Activated naive CD8-positive, alpha-beta T cell treated with anti-CD3 and anti-CD28 coated beads, Interleukin-2, amount 10 ng/mL, durations not matched to agents 7 days and 5 days (primary cell): ENCODE measurements around the gene ABLIM2. TPM values are rescaled to one million over a fixed set of nuclear protein-coding genes. Genes with fewer than 3 reads are reported as not detected.

Experiments used
- ATAC-seq: fragments of 150-1000 bp; cut with Tn5 transposase; one replicate; pipeline ENCODE4 v1.10.0; 2021; ENCODE audit warnings: low read depth, moderate library complexity
- POLR2A ChIA-PET: fragments of 350-600 bp; sonication (Branson Sonifier 250); formaldehyde crosslinking; loops from one replicate; lab custom pipeline; 2021; ENCODE audit warnings: antibody characterized with exemption; lab: Charles Lee
- DNase-seq: peaks from one replicate; pipeline ENCODE4 v3.0.0; 2021
- H3K27ac Mint-ChIP-seq: one replicate; pipeline ENCODE4 v1.8.0; 2022; ENCODE audit warnings: mild to moderate bottlenecking, mixed read lengths
- H3K27me3 Mint-ChIP-seq: one replicate; pipeline ENCODE4 v1.8.0; 2022; ENCODE audit warnings: mild to moderate bottlenecking, moderate library complexity, mixed read lengths
- H3K36me3 Mint-ChIP-seq: one replicate; pipeline ENCODE4 v1.8.0; 2021; ENCODE audit warnings: mild to moderate bottlenecking, mixed read lengths
- H3K4me1 Mint-ChIP-seq: one replicate; pipeline ENCODE4 v1.8.0; 2021; ENCODE audit warnings: mixed read lengths
- H3K4me3 Mint-ChIP-seq: one replicate; pipeline ENCODE4 v1.8.0; 2022; ENCODE audit warnings: mild to moderate bottlenecking, moderate library complexity, mixed read lengths
- H3K9me3 Mint-ChIP-seq: one replicate; pipeline ENCODE4 v1.8.0; 2021; ENCODE audit warnings: mixed read lengths
- total RNA-seq, 2 experiments: library from RNA; stranded (reverse); gene quantifications; one replicate each; pipeline ENCODE4 v1.2.3, GENCODE V29; 2021

The ABLIM2 gene
- total RNA-seq, 2 experiments from 2014 or later, result 1.7 to 2.5 TPM

DNA sequence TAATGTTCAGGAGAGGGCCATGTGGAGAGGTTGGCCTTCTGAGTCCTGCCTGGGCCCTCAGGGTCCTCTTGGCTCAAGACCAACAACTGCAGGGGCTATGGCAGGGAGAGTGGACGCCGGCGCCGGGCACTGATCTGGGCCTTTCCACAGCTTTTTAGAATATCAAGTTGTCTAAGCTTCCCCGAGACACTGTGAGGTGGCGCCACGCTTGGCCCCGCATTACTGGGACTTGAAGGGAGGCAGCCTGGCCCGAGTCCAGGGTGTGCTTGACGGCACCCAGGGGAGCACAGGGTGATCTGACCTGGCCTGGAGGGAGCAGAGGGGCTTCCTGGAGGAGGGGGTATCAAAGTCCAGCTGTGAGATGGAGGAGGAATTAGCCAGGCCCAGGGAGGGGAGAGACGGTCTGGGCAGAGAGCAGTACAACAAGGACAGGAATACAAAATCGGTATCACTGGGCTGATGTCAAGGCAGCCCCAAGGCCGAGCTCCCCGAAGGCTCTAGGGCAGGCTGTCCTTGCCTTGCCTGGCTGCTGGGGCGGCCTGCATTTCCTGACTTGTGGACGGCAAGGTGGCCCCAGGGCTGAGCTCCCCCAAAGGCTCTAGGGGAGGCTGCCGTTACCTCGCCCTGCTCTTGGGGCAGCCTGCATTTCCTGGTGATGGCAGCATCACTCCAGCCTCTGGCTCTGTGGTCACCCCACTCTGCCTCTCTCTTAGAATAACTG is 28.1 kb downstream of the ABLIM2 start:
- POLR2A ChIA-PET, result no interaction called here
- H3K36me3 Mint-ChIP-seq, result no peaks in the 10 kb centered on the region
- ATAC-seq, result no peak
- H3K9me3 Mint-ChIP-seq, result no peaks in the 10 kb centered on the region
- H3K4me3 Mint-ChIP-seq, result no peak overlapping the region
- H3K27ac Mint-ChIP-seq, result no peak overlapping the region
- H3K27me3 Mint-ChIP-seq, result no peaks in the 10 kb centered on the region
- DNase-seq, result no peak
- no peaks in the 10 kb centered on the region for H3K4me1 Mint-ChIP-seq

DNA sequence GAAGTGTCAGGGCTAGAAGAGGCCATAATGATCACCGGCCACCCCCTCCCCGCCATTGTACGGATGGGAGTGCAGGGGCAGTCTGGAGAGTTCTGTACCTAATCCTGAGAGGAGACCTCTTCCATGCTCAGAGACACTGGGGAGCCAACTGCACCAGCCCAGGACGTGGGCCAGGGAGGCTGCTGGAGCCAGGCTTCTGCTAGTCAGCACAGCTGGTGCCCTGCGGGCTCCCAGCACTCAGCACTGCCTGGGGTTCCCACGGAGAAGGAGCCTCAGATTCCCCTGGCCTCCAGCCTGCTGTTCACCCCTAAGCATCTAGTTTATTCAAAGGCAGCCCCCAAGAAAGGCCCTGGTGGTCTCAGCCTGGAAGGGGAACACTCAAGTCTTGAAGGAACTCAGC is 28.8 kb downstream of the ABLIM2 start:
- H3K4me3 Mint-ChIP-seq, result no peak overlapping the region
- no peaks in the 10 kb centered on the region for H3K27me3 Mint-ChIP-seq
- H3K4me1 Mint-ChIP-seq, result no peaks in the 10 kb centered on the region
- DNase-seq (no peak), ATAC-seq (no peak)
- H3K9me3 Mint-ChIP-seq, result no peaks in the 10 kb centered on the region
- no peak overlapping the region for H3K27ac Mint-ChIP-seq
- H3K36me3 Mint-ChIP-seq, result no peaks in the 10 kb centered on the region
- POLR2A ChIA-PET, result no interaction called here

DNA sequence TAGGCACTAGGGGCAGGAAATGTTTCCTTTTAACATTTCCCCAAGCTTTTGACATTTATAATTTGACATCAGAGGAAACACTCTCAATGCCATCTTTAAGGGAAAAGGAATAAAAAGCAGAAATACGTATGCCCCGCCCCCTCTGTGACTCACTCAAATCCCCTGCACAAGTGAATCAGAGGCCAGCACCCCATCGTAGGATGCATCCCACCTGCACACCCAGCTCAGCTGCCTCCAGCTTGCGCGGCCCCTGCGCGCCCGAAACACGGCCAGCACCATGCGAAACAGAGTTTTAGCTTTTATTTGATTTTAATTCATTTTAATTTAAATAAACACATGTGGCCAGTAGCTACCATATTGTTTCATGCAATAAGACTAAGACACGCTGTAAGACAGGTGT is 29.5 kb downstream of the ABLIM2 start:
- H3K27me3 Mint-ChIP-seq, result no peaks in the 10 kb centered on the region
- POLR2A ChIA-PET, result no interaction called here
- no peaks in the 10 kb centered on the region for H3K36me3 Mint-ChIP-seq
- DNase-seq (no peak), ATAC-seq (no peak)
- no peaks in the 10 kb centered on the region for H3K4me1 Mint-ChIP-seq
- H3K9me3 Mint-ChIP-seq, result no peaks in the 10 kb centered on the region
- H3K27ac Mint-ChIP-seq, result no peak overlapping the region
- H3K4me3 Mint-ChIP-seq, result no peak overlapping the region

DNA sequence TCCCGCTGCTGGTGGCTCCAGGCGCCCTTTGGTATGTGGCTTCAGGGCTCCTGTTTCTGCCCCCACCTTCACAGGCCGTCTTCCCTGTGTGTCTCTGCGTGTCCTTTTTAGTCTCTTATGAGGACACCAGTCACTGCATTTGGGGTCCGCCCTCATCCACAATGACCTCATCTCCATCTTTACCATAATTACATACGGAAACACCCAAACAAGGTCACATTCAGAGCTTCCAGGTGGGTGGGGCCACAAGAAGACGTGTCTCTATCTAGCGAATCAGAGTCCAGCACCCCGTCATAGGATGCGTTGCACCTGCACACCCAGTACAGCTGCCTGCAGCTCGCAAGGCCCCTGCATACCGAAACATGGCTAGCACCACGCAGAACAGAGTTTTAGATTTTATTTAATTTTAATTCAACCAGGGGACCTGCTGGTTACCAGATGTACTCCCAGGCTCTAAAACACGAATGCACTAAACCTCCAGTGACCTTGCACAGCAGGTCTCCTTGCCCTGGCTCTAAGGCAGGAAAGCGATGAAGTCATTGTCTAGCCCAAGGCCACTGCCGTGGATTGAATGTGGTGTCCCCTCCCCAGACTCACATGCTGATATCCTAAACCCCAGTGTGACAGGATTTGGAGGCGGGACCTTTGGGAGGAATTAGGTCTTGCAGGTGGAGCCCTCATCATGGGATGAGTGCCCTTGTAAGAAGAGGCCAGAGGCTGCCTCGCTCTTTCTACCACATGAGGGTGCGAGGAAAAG is 30.3 kb downstream of the ABLIM2 start:
- DNase-seq (no peak), ATAC-seq (no peak)
- Mint-ChIP-seq H3K4me1 (no peaks in the 10 kb centered on the region), H3K9me3 (no peaks in the 10 kb centered on the region), H3K36me3 (no peaks in the 10 kb centered on the region), H3K27ac (no peak overlapping the region), H3K27me3 (no peaks in the 10 kb centered on the region), H3K4me3 (no peak overlapping the region)
- POLR2A ChIA-PET, result no interaction called here

DNA sequence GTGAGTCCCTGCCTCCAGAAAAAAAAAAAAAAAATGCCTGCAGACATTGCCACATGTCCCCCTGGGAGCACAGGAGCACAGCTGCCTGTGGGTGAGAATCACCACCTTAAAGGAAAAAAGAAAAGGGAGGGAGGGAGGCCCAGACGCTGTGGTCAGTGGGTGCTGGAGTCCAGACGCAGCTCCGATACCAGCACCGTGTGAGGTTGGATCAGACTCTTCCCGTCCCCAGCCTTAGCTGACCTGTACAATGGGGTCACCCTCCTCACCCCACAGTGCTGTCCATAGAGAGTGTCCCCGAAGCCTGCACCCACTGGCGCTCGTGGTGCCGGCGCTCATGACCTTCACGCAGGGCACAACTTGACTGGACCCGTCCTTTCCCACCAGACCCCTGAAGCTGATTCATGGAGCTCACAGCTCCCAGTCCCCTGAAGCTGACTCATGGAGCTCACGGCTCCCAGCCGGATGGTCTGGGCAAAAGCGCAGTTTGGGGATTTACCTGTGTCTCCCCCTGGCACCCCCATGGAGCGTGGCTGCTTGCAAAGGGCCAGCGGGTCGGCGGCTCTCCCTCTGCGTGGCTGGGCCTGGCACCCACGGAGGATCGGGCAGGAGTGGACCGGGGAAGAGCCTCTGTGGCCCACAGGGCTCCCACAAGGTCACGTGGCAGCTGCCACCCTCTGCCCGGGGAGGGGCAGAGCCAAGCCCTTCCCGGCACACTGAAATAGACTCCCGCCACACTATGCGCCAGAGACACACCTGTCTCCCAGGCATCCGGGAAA is 31.4 kb downstream of the ABLIM2 start:
- Mint-ChIP-seq H3K4me3 (no peak overlapping the region), H3K27ac (no peak overlapping the region), H3K36me3 (no peaks in the 10 kb centered on the region), H3K27me3 (no peaks in the 10 kb centered on the region), H3K4me1 (no peaks in the 10 kb centered on the region), H3K9me3 (no peaks in the 10 kb centered on the region)
- no peak for ATAC-seq
- POLR2A ChIA-PET, result no interaction called here
- no peak for DNase-seq

DNA sequence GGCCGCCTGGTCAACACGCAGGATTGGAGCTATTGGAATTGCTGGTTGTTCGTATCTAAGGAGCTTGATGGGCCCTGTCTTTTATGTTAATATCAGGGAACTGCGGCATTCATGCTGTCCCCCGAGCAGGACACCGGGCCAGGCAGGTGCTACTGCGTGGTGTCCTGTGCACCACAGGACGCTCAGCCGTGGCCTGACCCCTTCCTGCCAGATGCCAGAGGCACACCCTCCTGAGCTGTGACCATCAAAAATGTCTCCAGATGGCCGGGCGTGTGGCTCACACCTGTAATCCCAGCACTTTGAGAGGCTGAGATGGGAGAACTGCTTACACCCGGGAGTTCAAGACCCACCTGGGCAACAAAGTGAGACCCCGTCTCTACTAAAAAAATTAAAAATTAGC is 32.1 kb downstream of the ABLIM2 start:
- H3K27ac Mint-ChIP-seq, result no peak overlapping the region
- POLR2A ChIA-PET, result no interaction called here

DNA sequence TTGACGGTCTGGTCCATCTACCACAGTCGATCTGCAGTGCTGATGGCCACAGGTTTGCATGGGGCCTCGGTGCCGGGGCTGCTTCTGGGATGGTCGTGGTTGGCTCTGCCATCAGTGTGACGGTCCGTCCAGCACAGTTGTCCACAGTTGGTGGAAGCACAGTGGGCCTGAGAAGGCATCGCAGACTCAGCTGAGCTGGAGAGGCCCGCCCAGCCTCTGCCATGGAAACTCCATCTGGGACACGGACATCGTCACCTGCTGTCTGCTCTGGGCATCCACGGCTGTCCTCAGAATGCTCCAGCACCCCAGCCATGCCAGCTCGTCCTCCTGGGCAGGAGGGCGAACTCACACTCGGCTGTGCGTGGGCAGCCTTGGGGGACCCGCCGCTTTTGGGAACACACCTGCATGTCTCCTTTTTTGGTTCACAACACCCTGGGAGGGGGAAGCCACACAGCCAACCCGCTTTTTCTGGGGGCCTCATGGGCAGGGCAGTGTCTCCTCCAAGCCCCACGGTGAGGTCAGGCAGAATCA is 33.0 kb downstream of the ABLIM2 start:
- H3K4me1 Mint-ChIP-seq, result no peaks in the 10 kb centered on the region
- ATAC-seq (no peak), DNase-seq (no peak)
- POLR2A ChIA-PET, result no interaction called here
- H3K27me3 Mint-ChIP-seq, result no peaks in the 10 kb centered on the region
- no peaks in the 10 kb centered on the region for H3K36me3 Mint-ChIP-seq
- H3K27ac Mint-ChIP-seq, result no peak overlapping the region
- no peak overlapping the region for H3K4me3 Mint-ChIP-seq
- H3K9me3 Mint-ChIP-seq, result no peaks in the 10 kb centered on the region

More for the DNA sequence above, 32.1 kb downstream of the ABLIM2 start:
- Mint-ChIP-seq H3K9me3 (no peaks in the 10 kb centered on the region), H3K36me3 (no peaks in the 10 kb centered on the region), H3K4me3 (no peak overlapping the region), H3K27me3 (no peaks in the 10 kb centered on the region), H3K4me1 (no peaks in the 10 kb centered on the region)
- ATAC-seq (no peak), DNase-seq (no peak)

DNA sequence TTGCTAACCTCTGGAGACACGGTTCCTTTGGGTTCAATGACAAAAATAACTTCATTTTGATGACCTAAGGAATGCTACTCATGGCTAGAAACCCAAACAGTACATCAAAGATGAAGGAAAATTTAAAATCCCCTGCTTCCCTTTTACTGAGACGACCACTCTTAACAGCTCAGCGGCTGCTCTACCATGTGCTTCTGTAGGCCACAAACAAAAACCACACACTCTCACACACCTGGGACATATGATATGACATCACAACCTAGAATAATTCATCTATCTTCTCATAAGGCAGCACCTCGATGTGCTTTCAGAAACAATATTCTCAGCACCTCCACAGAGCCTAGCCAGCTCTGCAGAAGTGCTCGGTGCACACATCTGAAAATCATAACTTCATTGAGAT is 34.7 kb downstream of the ABLIM2 start:
- no peaks in the 10 kb centered on the region for H3K9me3 Mint-ChIP-seq
- H3K36me3 Mint-ChIP-seq, result no peaks in the 10 kb centered on the region
- H3K27ac Mint-ChIP-seq, result no peak overlapping the region
- no peak for DNase-seq
- H3K4me3 Mint-ChIP-seq, result no peak overlapping the region
- no peak for ATAC-seq
- H3K4me1 Mint-ChIP-seq, result no peaks in the 10 kb centered on the region
- POLR2A ChIA-PET, result no interaction called here
- H3K27me3 Mint-ChIP-seq, result no peaks in the 10 kb centered on the region

DNA sequence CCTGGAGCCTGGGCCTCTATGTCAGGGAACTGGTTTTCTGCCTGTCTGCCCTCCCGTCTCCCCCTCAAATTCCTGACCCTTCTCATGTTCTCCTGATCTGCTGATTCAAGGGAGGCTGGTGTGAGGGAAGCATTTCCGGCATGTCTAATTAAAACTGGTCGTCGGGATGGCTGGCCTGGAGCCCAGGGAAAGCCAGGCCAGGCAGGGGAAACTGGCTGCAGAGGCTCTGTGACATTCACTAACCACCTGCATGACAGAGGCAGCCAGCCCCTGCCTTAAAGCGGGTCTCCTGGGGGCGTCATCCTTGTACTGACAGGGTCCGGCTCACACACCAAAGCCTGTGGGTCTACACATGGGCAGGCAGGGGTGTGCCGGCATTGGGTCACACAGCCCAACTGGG is 35.2 kb downstream of the ABLIM2 start:
- H3K27me3 Mint-ChIP-seq, result no peaks in the 10 kb centered on the region
- no peaks in the 10 kb centered on the region for H3K4me1 Mint-ChIP-seq
- no peak overlapping the region for H3K4me3 Mint-ChIP-seq
- ATAC-seq, result no peak
- no peaks in the 10 kb centered on the region for H3K36me3 Mint-ChIP-seq
- POLR2A ChIA-PET, result no interaction called here
- no peak overlapping the region for H3K27ac Mint-ChIP-seq
- H3K9me3 Mint-ChIP-seq, result no peaks in the 10 kb centered on the region
- DNase-seq, result no peak

DNA sequence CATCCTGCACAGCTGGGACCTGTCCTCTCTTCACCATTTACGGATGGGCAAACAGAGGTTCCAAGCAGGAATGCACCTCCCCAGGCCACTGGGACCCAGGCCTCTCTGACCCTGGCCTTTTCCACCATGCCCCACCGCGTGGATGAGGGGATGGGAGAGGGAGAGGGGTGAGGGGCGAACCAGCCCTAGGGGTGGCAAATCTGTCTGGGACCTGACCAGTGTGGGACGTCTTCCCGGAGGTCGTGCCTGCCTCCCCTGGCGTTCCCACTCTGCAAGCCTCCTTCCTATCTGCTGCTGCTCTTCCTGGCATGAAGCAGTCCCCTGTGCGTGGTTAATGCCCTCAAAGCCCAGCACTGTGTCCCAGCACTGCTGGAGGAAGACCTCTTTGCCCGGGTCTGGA is 35.9 kb downstream of the ABLIM2 start:
- H3K27ac Mint-ChIP-seq, result no peak overlapping the region
- no peak for DNase-seq
- POLR2A ChIA-PET, result no interaction called here
- H3K9me3 Mint-ChIP-seq, result no peaks in the 10 kb centered on the region
- no peaks in the 10 kb centered on the region for H3K36me3 Mint-ChIP-seq
- no peaks in the 10 kb centered on the region for H3K4me1 Mint-ChIP-seq
- ATAC-seq, result no peak
- no peaks in the 10 kb centered on the region for H3K27me3 Mint-ChIP-seq
- no peak overlapping the region for H3K4me3 Mint-ChIP-seq

DNA sequence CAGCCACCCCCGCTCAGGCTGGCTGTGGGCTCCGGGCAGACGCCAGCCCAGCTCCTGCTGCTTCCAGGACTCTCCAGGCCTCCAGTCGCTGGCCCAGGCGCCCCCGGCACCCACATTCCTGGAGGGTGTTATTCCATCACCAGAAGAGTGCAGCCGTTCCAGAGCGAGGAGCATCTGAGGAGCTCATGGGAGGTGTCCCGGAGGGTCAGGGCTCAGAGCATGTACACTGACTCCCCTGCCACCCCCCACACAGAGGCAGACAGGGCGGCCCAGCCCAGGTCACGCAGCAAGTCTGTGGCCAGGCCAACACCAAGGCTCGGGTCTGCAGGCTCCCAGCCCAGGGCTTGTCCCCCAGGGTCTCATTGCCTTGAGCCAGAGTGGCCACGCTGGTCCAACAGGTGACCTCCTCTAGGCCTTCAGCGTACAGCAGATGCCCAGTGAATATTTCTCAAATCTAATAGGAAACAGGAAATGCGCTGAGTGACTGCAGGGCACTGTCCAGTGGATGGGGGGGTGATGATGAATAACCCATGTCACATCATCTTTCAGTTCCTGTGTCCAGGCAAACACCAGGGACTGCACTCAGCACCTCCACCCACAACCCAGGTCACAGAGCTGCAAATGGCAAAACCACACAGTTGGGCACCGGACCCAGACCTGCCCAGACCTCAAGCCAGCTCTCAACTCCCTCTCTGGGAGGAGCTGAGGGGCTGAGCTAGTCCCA is 37.2 kb downstream of the ABLIM2 start:
- no peaks in the 10 kb centered on the region for H3K4me1 Mint-ChIP-seq
- no peaks in the 10 kb centered on the region for H3K36me3 Mint-ChIP-seq
- H3K27ac Mint-ChIP-seq, result no peak overlapping the region
- peaks cover under 1% of the 10 kb centered on the region for H3K27me3 Mint-ChIP-seq
- POLR2A ChIA-PET, result no interaction called here
- no peak overlapping the region for H3K4me3 Mint-ChIP-seq
- ATAC-seq, result no peak
- H3K9me3 Mint-ChIP-seq, result no peaks in the 10 kb centered on the region
- no peak for DNase-seq

DNA sequence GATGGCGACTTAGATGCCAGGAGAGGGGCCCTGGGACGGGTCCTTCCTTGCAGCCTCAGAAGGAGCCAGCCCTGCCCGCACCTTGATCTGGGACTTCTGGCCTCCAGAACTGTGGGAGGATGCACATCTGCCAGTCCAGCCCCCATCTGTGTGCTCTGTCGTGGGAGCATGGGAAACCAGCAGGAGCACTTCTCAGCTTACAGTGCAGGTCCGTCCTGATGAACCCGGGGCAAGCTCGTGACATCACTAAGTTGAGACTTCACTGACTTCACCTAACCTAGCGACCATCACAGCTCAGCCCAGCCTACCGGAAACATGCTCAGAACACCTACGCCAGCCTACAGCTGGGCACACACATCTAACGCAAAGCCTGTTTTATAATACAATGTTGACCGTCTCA is 38.1 kb downstream of the ABLIM2 start:
- ATAC-seq, result no peak
- H3K4me1 Mint-ChIP-seq, result peaks cover 2% of the 10 kb centered on the region
- H3K27me3 Mint-ChIP-seq, result peaks cover 3% of the 10 kb centered on the region
- POLR2A ChIA-PET, result no interaction called here
- no peaks in the 10 kb centered on the region for H3K36me3 Mint-ChIP-seq
- H3K27ac Mint-ChIP-seq, result no peak overlapping the region
- no peak for DNase-seq
- H3K4me3 Mint-ChIP-seq, result no peak overlapping the region
- H3K9me3 Mint-ChIP-seq, result no peaks in the 10 kb centered on the region

DNA sequence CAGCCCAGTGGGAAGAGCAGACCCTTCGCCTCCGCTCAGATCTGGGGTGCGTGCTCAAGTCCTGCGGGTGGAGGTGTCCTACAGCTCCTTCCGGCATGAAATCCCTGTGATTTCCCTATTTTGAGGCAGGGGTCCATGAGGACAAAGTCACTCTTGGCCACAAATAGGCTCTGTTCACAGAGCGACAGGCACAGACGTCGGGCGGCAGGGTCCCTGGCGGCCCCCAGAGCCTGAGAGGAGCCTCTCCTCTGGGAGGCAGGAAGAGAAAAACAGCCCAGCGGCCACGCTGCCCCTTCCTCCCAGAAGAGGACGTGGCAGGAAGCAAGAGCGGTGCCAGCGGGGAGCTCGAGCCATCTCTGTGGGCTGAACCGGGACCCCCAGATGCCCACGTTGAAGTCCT is 38.7 kb downstream of the ABLIM2 start:
- H3K9me3 Mint-ChIP-seq, result no peaks in the 10 kb centered on the region
- peaks cover 2% of the 10 kb centered on the region for H3K4me1 Mint-ChIP-seq
- H3K27ac Mint-ChIP-seq, result no peak overlapping the region
- no peaks in the 10 kb centered on the region for H3K36me3 Mint-ChIP-seq
- POLR2A ChIA-PET, result no interaction called here
- no peak for DNase-seq
- no peak overlapping the region for H3K4me3 Mint-ChIP-seq
- ATAC-seq, result no peak
- peaks cover 3% of the 10 kb centered on the region for H3K27me3 Mint-ChIP-seq
